Keratinocyte (primary cell): Measurements from ENCODE around the gene LITAFD. TPM values are rescaled to one million over a fixed set of nuclear protein-coding genes. Genes with fewer than 3 reads are reported as not detected.

ENCODE experiments used
- DNase-seq: peaks from one replicate; pipeline ENCODE4 v3.0.0-alpha.2; 2011; ENCODE audit warnings: low read depth, missing footprints, low spot score
- FAIRE-seq: peaks from 2 replicates; lab custom pipeline; 2011; peaks lifted over from hg19 to GRCh38; lab: Jason Lieb, UNC
- H2AFZ ChIP-seq: 2 replicates; pipeline ENCODE4 v1.6.0; 2012; ENCODE audit warnings: low read length, control low read depth, inconsistent platforms; ENCODE audit not compliant: control insufficient read depth
- H3K27ac ChIP-seq: 2 replicates; pipeline ENCODE4 v1.5.1; 2011; ENCODE audit warnings: low read length; ENCODE audit not compliant: control insufficient read depth, insufficient read depth
- H3K27me3 ChIP-seq: 3 replicates; pipeline ENCODE4 v1.6.0; 2011; ENCODE audit warnings: low read length; ENCODE audit not compliant: control insufficient read depth, insufficient read depth; ENCODE audit errors: extremely low read depth
- H3K36me3 ChIP-seq, 2 experiments: 2 replicates in 1 of 2; 3 replicates in 1 of 2; pipeline ENCODE4 v1.5.1; 2011; ENCODE audit warnings: low read length in 2 of 2, mild to moderate bottlenecking in 1 of 2; ENCODE audit not compliant: control insufficient read depth in 2 of 2, insufficient read depth in 2 of 2; ENCODE audit errors: extremely low read depth in 1 of 2
- H3K4me1 ChIP-seq: 3 replicates; pipeline ENCODE4 v1.5.1; 2011; ENCODE audit warnings: low read length; ENCODE audit not compliant: control insufficient read depth, insufficient read depth; ENCODE audit errors: extremely low read depth
- H3K4me2 ChIP-seq: 3 replicates; pipeline ENCODE4 v1.6.0; 2011; ENCODE audit warnings: low read depth, low read length; ENCODE audit not compliant: control insufficient read depth, insufficient read depth; ENCODE audit errors: extremely low read depth
- H3K4me3 ChIP-seq, 3 experiments: fragments of 200-600 bp in 1 of 3; sonication (generic) in 1 of 3; 2 replicates in 2 of 3; 3 replicates in 1 of 3; pipeline ENCODE4 v1.5.1; 2011 to 2016; ENCODE audit warnings: low read length in 3 of 3, mild to moderate bottlenecking in 3 of 3, control low read depth in 2 of 3, inconsistent platforms in 1 of 3, low read depth in 1 of 3, mixed read lengths in 1 of 3, mixed run types in 1 of 3, moderate library complexity in 1 of 3; ENCODE audit not compliant: control insufficient read depth in 2 of 3, insufficient read depth in 2 of 3; ENCODE audit errors: extremely low read depth in 1 of 3
- H3K79me2 ChIP-seq: 2 replicates; pipeline ENCODE4 v1.6.0; 2012; ENCODE audit warnings: low read length; ENCODE audit not compliant: control insufficient read depth, insufficient read depth
- H3K9ac ChIP-seq: 3 replicates; pipeline ENCODE4 v1.6.0; 2011; ENCODE audit warnings: low read length; ENCODE audit not compliant: control insufficient read depth, insufficient read depth; ENCODE audit errors: extremely low read depth
- H3K9me1 ChIP-seq: 3 replicates; pipeline ENCODE4 v1.6.0; 2011; ENCODE audit warnings: low read length; ENCODE audit not compliant: control insufficient read depth, insufficient read depth; ENCODE audit errors: extremely low read depth
- H3K9me3 ChIP-seq: 2 replicates; pipeline ENCODE4 v1.5.1; 2012; ENCODE audit warnings: low read depth, low read length; ENCODE audit not compliant: control insufficient read depth
- H4K20me1 ChIP-seq: 3 replicates; pipeline ENCODE4 v1.6.0; 2011; ENCODE audit warnings: low read length; ENCODE audit not compliant: control insufficient read depth, insufficient read depth; ENCODE audit errors: extremely low read depth
- EZH2 ChIP-seq: IDR thresholded peaks from one replicate; pipeline ENCODE4 v1.6.1; 2012; ENCODE audit warnings: inconsistent platforms, mild to moderate bottlenecking, low read length, moderate library complexity
- dilution Hi-C: fragments of 300-500 bp; cut with MboI; formaldehyde crosslinking; loops from one replicate; pipeline ENCODE4 v1.7.0; 2020; ENCODE audit warnings: low sequenced_read_pairs; ENCODE audit not compliant: extremely low pct_ligation_motif_present
- polyA plus RNA-seq, 5 experiments: library from polyadenylated mRNA; depleted of rRNA in 3 of 5; stranded (reverse) in 3 of 5; stranded (forward) in 1 of 5; unstranded in 1 of 5; fragments of >200 nt; gene quantifications; 1 replicate in 1 of 5; 2 replicates in 3 of 5; 3 replicates in 1 of 5; pipeline versions ENCODE4 v1.2.1 to v1.2.3, GENCODE V29; 2011 to 2012; ENCODE audit warnings: missing spikeins in 2 of 5, low read depth in 1 of 5, low replicate concordance in 1 of 5
- TF ChIP-seq, protein P1 (sequence below), 3 experiments: IDR thresholded peaks in 1 of 3; conservative IDR thresholded peaks in 1 of 3; optimal IDR thresholded peaks in 1 of 3; 2 replicates in 2 of 3; 3 replicates in 1 of 3; pipeline versions ENCODE3 to v1.5.1; 2011; ENCODE audit warnings: low read length in 3 of 3, mild to moderate bottlenecking in 3 of 3, moderate library complexity in 2 of 3, control low read depth in 1 of 3, inconsistent platforms in 1 of 3; ENCODE audit not compliant: insufficient read depth in 2 of 3; ENCODE audit errors: extremely low read depth in 1 of 3

The LITAFD gene
- polyA plus RNA-seq, 1 donor (not counting 4 experiments of a cell fraction or from before 2014, with no cell fraction given): not detected

GRCh38 chr16:8847145-8847544 is 35.0 kb upstream of the LITAFD start:
- Histone ChIP-seq H3K4me2 (no peak overlapping the region), H3K27me3 (no peaks in the 10 kb centered on the region), H4K20me1 (peaks cover 3% of the 10 kb centered on the region), H3K36me3 (peaks cover 17 to 39% of the 10 kb centered on the region in 2 experiments), H3K79me2 (peaks cover 12% of the 10 kb centered on the region), H3K9me1 (peaks cover 2% of the 10 kb centered on the region), H3K4me1 (peaks cover 31% of the 10 kb centered on the region), H3K9me3 (no peaks in the 10 kb centered on the region), H2AFZ (no peak overlapping the region), H3K9ac (no peak overlapping the region), H3K27ac (no peak overlapping the region), H3K4me3 (no peak overlapping the region)
- TF ChIP-seq EZH2: no peak
- TF ChIP-seq, protein P1, sequence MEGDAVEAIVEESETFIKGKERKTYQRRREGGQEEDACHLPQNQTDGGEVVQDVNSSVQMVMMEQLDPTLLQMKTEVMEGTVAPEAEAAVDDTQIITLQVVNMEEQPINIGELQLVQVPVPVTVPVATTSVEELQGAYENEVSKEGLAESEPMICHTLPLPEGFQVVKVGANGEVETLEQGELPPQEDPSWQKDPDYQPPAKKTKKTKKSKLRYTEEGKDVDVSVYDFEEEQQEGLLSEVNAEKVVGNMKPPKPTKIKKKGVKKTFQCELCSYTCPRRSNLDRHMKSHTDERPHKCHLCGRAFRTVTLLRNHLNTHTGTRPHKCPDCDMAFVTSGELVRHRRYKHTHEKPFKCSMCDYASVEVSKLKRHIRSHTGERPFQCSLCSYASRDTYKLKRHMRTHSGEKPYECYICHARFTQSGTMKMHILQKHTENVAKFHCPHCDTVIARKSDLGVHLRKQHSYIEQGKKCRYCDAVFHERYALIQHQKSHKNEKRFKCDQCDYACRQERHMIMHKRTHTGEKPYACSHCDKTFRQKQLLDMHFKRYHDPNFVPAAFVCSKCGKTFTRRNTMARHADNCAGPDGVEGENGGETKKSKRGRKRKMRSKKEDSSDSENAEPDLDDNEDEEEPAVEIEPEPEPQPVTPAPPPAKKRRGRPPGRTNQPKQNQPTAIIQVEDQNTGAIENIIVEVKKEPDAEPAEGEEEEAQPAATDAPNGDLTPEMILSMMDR (optimal IDR thresholded peaks at IDR 0.05 in 1 of 3, IDR thresholded peaks at IDR 0.05 in 1 of 3, conservative IDR thresholded peaks at IDR 0.05 in 1 of 3; ENCODE audit: extremely low read depth in 1 of 3, insufficient read depth in 2 of 3, low read length in 3 of 3): no peak
- dilution Hi-C loops: no loop called here
- FAIRE-seq: no peak
- DNase-seq: no peak

DNA sequence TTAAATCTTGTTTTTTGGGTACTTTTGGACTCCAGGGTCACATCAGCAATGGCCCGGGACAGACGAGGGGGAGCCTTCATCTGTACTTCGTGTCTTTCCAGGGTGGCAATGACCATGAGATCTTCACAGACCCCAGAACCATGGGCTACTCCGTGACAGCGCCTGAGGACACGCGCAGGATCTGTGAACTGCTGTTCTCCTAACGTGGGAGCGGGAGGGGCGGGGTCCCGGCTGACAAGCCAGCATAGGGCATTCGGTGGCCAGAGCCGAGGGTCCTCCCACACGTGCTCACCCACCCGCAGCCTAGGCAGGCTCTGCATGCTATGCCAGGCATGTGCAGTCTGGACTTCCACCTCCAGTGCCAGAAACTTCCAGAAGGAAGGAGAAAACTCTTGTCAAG is 34.5 kb upstream of the LITAFD start:
- no peak for TF ChIP-seq EZH2
- TF ChIP-seq, protein P1 (optimal IDR thresholded peaks at IDR 0.05 in 1 of 3, IDR thresholded peaks at IDR 0.05 in 1 of 3, conservative IDR thresholded peaks at IDR 0.05 in 1 of 3; ENCODE audit: extremely low read depth in 1 of 3, insufficient read depth in 2 of 3, low read length in 3 of 3): no peak
- no peaks in the 10 kb centered on the region for H3K27me3 ChIP-seq
- H3K4me1 ChIP-seq: peaks cover 31% of the 10 kb centered on the region
- no peak overlapping the region for H3K27ac ChIP-seq
- peaks cover 19 to 39% of the 10 kb centered on the region in 2 experiments for H3K36me3 ChIP-seq
- FAIRE-seq: no peak
- no peak overlapping the region for H2AFZ ChIP-seq
- H3K9ac ChIP-seq: no peak overlapping the region
- H4K20me1 ChIP-seq: peaks cover 3% of the 10 kb centered on the region
- no peak overlapping the region for H3K4me2 ChIP-seq
- no peak for DNase-seq
- no peak overlapping the region for H3K4me3 ChIP-seq
- H3K9me1 ChIP-seq: peaks cover 2% of the 10 kb centered on the region
- H3K9me3 ChIP-seq: no peaks in the 10 kb centered on the region
- dilution Hi-C loops: no loop called here
- H3K79me2 ChIP-seq: peaks cover 12% of the 10 kb centered on the region
